Measurements from ENCODE around the gene WRAP73.

WRAP73 gene

DNA sequence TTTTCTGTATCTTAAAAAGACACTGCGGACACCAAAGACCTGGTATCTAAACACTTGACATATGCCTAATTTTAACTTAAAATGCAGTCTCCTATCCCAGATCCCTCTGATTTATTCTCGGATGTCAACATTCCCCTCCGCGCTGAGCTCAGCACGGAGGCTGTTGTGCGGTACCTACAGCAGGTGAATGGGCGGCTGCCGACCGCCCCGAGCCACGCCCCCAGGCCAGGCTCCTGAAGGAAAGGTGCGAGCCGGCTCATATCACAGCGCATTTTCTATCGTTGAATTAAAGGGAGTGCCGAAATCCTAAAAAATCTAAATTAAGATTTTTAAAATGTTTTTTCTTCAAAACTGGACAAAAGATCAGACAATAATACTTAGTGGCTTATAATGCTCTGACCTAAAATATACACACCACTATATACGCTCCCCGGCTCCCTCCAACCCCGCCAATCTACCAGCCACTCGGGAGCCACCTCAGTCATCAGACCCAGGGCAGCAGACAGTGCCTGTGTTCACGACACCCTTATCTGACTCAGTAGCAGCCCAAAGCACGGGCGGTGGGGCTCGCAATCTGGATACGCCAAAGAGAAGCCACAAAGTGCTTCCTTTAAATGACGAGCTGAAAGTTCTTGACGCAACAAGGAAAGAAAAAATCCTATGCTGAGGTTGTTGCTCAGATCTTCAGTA lies 4.1 kb downstream of the WRAP73 start:
- TF ChIP-seq, protein P1, sequence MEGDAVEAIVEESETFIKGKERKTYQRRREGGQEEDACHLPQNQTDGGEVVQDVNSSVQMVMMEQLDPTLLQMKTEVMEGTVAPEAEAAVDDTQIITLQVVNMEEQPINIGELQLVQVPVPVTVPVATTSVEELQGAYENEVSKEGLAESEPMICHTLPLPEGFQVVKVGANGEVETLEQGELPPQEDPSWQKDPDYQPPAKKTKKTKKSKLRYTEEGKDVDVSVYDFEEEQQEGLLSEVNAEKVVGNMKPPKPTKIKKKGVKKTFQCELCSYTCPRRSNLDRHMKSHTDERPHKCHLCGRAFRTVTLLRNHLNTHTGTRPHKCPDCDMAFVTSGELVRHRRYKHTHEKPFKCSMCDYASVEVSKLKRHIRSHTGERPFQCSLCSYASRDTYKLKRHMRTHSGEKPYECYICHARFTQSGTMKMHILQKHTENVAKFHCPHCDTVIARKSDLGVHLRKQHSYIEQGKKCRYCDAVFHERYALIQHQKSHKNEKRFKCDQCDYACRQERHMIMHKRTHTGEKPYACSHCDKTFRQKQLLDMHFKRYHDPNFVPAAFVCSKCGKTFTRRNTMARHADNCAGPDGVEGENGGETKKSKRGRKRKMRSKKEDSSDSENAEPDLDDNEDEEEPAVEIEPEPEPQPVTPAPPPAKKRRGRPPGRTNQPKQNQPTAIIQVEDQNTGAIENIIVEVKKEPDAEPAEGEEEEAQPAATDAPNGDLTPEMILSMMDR (IDR thresholded peaks at IDR 0.05; ENCODE audit: low read length, missing control alignments): no peak
- H3K4me3 ChIP-seq (replicated peaks; ENCODE audit: low read depth, low read length): no peak overlapping the region
- no peak for DNase-seq (ENCODE audit: low read depth)

GRCh38 chr1:3645247-3645646 lies 4.7 kb downstream of the WRAP73 start:
- H3K4me3 ChIP-seq (replicated peaks; ENCODE audit: low read depth, low read length): no peak overlapping the region
- TF ChIP-seq, protein P1 (IDR thresholded peaks at IDR 0.05; ENCODE audit: low read length, missing control alignments): no peak
- DNase-seq (ENCODE audit: low read depth): no peak

DNA sequence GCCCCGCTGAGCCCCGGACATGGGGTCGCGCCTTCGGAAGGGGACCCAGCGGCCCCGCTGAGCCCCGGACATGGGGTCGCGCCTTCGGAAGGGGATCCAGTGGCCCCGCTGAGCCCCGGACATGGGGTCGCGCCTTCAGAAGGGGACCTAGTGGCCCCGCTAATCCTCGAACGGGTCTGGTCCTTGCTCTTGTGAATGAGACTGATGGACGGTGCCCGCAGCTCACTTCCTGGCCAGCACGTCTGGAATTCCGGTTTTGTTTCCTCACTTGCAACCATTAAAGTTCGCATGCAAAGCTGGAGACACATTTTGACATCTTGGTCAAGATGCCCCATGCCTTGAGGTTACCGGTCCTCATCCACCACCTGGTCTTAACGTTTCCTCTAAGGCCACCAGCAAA lies 5.6 kb downstream of the WRAP73 start:
- DNase-seq (ENCODE audit: low read depth): no peak
- TF ChIP-seq, protein P1 (IDR thresholded peaks at IDR 0.05; ENCODE audit: low read length, missing control alignments): no peak
- no peak overlapping the region for H3K4me3 ChIP-seq (replicated peaks; ENCODE audit: low read depth, low read length)

DNA sequence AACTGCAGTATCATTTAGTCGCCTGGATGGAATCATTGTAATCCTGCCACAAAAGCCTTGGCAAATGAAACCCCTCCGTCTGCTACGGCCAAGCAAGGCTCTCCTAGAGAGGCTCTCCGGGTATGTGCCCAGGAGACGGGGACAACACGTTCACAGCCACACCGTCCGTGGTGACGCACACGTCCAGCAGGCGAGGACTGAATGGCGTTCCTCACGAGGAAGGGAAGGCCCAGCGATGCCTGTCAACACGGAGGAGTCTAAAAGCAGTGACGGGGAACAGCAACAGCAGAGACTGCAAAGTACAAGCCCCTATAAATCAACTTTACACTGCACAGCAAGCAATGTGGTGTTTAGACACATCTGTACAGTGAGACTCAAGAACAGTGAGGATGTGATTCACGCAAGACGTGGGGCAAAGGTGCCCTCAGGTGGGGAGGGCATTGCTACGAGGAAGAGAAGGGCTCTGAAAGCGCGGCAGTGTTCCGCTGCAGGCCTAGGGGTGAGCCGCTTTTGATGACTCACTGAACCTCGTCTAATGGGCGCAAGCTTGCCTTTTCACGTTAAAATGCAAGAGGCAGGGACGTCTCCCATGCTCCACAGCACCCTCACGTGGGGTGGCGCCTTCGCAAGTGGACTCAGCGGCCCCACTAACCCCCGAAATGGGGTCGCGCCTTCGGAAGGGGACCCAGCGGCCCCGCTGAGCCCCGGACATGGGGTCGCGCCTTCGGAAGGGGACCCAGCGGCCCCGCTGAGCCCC lies 6.8 kb downstream of the WRAP73 start:
- no peak for DNase-seq (ENCODE audit: low read depth)
- TF ChIP-seq, protein P1 (IDR thresholded peaks at IDR 0.05; ENCODE audit: low read length, missing control alignments): no peak
- H3K4me3 ChIP-seq (replicated peaks; ENCODE audit: low read depth, low read length): no peak overlapping the region

DNA sequence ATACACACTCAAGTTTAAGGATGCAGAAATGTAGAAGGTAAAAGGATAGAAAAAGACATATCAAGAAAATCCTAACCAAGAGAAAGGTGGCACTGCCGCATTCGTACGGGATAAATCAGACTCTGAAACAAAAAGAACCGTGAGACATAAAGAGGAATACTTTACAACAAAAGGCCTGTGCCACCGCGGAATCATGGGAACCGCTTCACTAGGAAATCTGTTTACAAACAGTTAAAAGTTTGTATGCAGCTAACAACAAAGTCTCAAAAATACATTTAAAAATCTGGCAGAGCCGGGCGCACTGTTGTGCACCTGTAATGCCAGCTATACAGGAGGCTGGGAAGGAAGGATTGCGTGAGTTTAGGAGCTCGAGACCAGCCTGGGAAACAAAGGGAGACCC lies 8.1 kb downstream of the WRAP73 start:
- DNase-seq (ENCODE audit: low read depth): no peak
- H3K4me3 ChIP-seq (replicated peaks; ENCODE audit: low read depth, low read length): no peak overlapping the region
- TF ChIP-seq, protein P1 (IDR thresholded peaks at IDR 0.05; ENCODE audit: low read length, missing control alignments): no peak

DNA sequence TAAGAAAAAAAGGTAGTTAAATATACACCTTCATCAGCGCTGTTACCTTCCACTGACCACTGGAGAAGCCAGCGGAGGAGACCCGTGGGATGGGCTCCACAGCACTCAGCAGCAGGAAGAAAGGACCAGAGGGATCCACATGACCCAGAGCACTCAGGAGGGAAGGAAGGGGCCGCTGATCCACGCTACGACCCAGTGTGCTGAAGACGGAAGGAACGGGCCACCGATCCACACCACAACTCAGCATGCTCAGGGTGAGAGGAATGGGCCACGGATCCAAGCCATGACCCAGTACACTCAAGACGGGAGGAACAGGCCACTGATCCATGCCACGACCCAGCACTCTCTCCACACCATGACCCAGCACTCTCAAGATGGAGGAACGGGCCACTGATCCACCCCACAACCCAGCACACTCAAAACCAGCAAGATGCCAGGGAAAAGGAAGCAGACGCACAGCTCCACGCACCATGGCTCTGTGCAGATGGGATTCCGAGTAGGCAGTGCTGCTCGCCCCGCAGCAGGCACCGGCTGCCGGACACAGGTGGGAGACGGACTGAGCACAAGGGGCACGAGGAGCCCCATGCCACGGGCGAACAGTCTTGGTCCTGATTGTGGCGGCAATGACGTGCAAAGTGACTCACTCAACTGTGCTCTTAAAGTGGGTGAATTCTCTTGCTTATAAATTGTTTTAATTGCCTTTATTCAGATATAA lies 8.7 kb downstream of the WRAP73 start:
- no peak for DNase-seq (ENCODE audit: low read depth)
- TF ChIP-seq, protein P1 (IDR thresholded peaks at IDR 0.05; ENCODE audit: low read length, missing control alignments): no peak

More for the DNA sequence above, 8.7 kb downstream of the WRAP73 start:
- no peak overlapping the region for H3K4me3 ChIP-seq (replicated peaks; ENCODE audit: low read depth, low read length)
